G401 (cell line): ENCODE data around the gene DAB2. TPM values are rescaled to one million over a fixed set of nuclear protein-coding genes. Genes with fewer than 3 reads are reported as not detected.

Experiments
- DNase-seq: peaks from one replicate; pipeline ENCODE4 v3.0.0-alpha.2; 2015; ENCODE audit warnings: low spot score
- in situ Hi-C: cut with HindIII; loops from 2 replicates; pipeline ENCODE4 v1.10.0; 2016; ENCODE audit warnings: low sequenced_read_pairs, mixed read lengths
- total RNA-seq: library from RNA; depleted of rRNA; stranded (reverse); fragments of >200 nt; shearing (Covaris generic); gene quantifications from 2 replicates; pipeline ENCODE4 v1.2.3, GENCODE V29; 2014; rRNA removed

DAB2 gene
- not detected in 2 replicates for total RNA-seq

DNA sequence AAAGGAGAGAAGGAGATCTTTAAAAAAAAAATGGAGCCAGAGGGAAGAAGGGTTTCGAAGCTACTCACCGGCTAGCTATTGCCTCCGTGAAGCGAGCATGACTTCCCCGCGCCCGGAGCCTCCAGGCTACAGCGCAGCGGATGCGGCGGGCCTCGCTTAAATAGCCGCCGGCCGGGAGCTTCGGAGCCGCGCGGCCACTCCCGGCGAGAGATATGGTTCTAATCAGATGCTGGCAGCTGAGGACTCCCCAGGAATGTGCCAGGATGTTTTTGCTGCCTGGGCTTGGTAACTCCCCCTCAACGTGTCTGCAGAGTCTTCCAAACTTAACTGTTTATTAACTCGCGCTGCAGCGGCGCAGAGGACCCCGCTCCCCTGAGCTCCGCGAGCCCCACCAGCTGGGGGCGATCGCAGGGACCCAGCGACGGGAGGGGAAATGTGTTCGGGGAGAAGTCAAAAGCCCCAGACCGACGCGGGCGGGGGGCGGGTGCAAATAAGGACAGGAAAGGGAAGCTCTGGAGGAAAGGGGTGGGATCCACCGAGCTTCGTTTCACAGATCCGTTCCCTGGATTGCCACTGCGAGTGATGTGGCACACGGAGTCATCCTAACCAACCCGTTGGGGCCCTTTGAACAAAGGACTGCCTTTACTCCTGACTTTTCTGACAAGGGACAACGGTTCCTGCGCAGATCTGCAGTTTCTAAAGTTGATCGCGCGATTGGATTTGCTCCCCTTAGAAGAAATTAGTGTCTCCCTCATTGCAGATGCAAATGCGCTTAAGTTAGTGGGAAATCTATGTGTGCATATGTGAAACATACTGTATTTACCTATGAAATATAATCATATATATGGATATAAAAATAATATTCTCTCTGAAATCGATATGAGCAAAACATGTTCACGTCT, at the start of gene DAB2:
DAB2 (minus strand) TSS at position 245 of the 902 bp plus-strand sequence. CDS start 30,660 bp downstream, outside the sequence.
- in situ Hi-C loops: no loop called here

DNA sequence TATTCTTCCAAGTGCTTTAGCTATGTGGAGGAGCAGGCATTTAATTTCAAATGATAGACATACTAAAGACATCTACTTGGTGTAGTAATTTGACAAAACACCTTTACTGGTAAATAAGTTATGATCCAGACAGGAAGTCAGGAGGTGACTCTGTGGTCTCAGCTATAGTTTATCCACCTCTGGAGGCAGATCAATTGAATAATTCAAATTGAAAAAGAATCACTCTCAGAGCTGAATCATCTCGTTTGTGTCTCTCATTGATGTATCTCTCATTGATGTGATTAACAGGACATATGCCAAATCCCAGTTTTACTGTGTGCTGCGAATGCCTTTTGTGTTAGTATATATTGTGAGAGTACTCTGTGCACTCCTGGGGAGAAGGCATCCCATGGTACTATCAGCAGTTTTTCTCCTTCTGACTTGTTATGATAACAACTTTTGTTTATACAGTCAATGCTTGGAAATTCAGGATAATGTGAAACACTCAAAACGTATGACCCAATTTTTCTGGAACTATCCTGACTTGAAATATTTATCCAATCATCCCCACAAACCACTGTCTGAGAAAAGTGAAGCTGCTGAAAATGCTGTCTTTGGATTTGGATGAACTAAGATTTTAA, 48.5 kb upstream of the DAB2 start:
- in situ Hi-C loops: no loop called here
- no peak for DNase-seq

More for the DNA sequence above, at the start of gene DAB2:
- DNase-seq: peak; percentile 65

- DNase-seq: no peak
- in situ Hi-C loops: no loop called here
Observed at GRCh38 chr5:39471836-39472508, 47.2 kb upstream of the DAB2 start.

GRCh38 chr5:39470811-39471210, 46.0 kb upstream of the DAB2 start:
- DNase-seq: no peak
- in situ Hi-C loops: no loop called here

DNA sequence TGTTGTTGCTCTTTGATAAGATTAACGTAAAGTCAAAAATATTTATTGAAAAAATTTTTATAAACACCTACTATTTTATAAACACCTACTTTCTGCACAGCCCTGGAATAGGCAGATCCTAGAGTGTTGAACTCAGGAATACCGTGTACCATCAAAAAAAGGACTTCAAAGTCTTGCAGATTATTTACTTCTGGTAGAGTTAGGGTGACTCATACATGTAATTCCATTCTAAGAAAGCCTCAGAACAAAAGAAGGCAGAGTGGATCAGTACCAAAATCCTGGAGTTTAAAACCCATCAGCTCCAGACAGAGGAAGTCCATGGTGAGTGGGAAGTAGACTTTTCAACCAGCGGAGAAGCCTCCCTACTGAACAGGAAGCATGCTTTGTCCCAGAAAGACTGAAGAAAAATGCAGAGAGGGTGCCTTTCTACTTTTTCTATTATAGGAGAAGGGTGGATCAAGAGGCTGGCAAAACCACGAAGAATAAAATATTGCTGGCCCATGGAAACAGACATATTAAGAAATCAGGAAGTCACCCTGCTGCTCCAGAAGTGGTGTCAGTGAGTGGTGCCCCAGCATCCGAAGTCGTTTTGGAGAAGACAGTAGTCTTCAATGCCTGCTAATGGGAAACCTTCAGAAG, 45.1 kb upstream of the DAB2 start:
- in situ Hi-C loops: no loop called here

GRCh38 chr5:39469176-39469575, 44.4 kb upstream of the DAB2 start:
- in situ Hi-C loops: no loop called here
- DNase-seq: no peak

More for the DNA sequence above, 45.1 kb upstream of the DAB2 start:
- no peak for DNase-seq

DNA sequence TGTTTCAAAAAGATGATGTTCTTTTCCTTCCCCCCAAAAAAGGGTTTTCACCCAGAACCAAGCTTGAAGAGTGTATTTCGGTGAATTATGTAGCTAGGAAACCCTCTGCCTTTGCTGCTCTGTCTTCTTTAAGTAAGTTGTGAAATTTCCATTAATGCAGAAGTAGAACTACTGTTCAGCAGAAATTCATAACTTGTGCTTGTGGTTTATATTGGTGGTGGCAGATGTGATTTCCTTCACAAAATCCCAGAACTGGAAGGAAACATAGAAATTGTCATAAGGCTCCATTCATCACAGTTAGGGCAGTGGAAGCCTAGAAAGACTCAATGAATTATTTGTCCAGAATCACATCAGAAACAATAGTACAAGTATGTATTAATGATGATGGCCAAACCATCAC, 42.1 kb upstream of the DAB2 start:
- in situ Hi-C loops: no loop called here
- DNase-seq: no peak

DNA sequence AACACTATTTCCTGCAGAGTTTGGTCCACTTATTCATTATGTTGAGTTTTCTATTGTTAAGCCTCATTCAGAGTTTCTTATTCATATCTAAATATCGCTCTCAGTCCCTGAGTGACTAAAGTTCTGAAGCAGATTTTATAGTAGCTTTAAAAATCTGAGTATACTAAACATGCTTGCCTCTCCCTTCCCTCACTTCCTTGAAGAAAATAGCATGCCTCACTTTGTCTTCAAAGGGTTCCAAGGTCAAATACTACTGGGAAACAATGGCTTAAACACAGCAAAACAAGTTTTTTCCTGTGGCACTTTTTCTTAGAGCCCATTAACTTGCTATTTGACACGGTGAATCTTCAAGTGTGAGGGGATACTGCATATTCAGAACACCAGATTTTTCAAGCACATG, 41.1 kb upstream of the DAB2 start:
- in situ Hi-C loops: no loop called here
- DNase-seq: no peak

GRCh38 chr5:39465097-39465496, 40.3 kb upstream of the DAB2 start:
- in situ Hi-C loops: no loop called here
- no peak for DNase-seq

- DNase-seq: no peak
- in situ Hi-C loops: no loop called here
Observed at GRCh38 chr5:39464088-39464487, 39.3 kb upstream of the DAB2 start.

DNA sequence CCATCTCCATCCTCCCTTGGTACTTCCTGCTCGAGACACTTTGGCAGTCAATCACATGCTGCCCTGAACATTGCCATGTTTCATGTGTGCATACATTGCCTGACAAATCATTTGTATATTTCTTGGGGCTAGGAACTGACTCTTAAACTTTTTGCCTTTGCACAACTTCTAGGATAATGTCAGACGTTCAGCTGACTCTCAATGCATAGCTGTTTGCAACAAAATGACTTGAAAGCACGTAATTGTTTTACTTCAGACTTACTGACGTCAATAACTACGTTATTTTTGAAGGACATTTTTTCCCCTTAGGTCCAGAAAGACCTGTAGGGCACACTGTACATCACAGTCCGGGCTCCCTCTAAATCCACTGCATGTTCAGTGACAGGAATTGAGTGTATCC, 37.4 kb upstream of the DAB2 start:
- DNase-seq: no peak
- in situ Hi-C loops: no loop called here

DNA sequence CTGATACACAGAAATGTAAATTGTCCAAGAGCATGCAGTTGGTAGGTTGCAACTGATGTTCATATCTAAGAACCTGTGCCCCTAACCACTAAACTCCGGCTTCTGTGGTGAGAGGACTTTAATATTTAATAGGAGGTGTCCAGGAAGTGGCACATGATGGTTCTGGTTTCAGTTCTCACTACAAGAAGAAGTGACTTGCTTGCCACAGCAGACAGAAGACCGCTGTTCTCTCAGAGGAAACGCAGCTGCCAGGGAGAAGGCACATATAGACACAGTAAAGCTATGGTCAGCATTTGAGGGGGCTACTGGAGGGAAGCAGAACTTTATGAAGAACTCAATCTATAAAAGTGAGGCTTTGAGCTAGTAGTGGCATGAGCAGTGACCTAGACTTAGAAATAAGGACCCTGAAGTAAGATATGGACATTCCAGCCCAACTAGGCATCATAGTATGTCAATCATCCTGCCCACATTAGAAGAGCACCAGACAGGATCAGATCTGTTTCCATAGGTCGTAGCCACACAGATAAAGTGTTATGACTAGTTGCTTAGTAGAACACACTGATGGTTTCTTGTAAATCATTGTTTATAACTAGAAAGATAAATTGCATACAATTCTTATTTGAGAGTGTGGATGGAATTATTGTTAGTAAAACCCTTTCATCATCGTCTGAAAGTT, 36.4 kb upstream of the DAB2 start:
- in situ Hi-C loops: no loop called here
- DNase-seq: no peak

- DNase-seq: no peak
- in situ Hi-C loops: no loop called here
Observed at GRCh38 chr5:39459907-39460306, 35.1 kb upstream of the DAB2 start.

DNA sequence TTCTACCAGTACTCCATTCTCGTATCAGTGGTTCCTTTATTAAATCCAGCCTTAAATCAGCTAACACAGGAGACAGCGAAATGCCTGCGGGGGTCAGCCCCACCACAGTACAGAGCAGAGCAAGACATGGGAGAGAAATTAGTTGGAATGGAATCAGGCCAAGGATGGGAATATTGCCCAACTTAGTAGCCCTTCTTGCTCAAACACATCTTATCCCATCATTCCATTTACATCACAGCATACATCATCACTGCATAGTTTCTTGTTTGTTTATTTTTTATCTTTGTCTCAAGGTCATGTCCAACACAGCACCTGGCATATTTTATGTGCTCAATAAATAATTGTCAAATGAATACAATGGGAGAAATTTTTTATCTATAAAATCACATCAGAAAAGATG, 34.3 kb upstream of the DAB2 start:
- in situ Hi-C loops: no loop called here

GRCh38 chr5:39455645-39456044, 30.9 kb upstream of the DAB2 start:
- no peak for DNase-seq
- in situ Hi-C loops: no loop called here

More for the DNA sequence above, 34.3 kb upstream of the DAB2 start:
- DNase-seq: no peak

DNA sequence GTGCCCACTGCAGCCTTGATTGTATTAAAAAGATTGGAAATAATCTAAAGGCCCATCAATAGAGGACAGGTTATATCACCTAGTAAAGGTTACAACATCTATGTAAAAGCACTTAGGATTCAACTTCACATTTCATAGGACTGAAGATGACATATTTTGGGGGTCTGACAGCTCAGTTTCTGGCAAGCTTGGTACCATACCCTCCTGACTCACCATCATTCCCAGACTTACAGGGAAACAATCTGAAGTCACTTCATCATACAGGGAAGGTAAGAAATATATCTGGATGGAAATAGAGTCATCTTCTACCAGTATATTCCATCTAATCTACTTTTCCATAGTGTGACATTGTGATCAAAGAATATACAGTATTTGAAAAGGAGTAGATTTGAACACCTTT, 28.8 kb upstream of the DAB2 start:
- DNase-seq: no peak
- in situ Hi-C loops: no loop called here

- no peak for DNase-seq
- in situ Hi-C loops: no loop called here
Observed at GRCh38 chr5:39452846-39453245, 28.1 kb upstream of the DAB2 start.

- in situ Hi-C loops: no loop called here
- no peak for DNase-seq
Observed at GRCh38 chr5:39451276-39451941, 26.6 kb upstream of the DAB2 start.

DNA sequence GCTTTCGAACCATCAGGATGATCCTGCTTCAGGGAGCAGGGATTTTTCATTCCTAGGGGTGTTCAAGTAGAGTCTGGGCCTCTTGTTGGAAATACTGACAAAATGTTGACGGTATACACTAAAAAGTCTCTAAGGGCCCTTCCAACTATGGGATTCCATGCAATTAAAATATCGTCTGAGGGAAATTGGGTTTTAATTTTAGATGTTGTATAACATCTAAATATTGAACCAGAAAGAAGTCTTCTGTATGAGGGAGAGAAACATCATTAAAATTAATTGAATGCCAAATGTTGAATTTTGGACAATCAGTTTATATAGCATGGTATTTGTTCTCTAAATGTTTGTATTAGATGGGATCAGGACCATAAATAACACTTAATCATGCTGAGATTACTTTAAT, 25.7 kb upstream of the DAB2 start:
- in situ Hi-C loops: no loop called here
- no peak for DNase-seq
